Activated naive CD8-positive, alpha-beta T cell treated with anti-CD3 and anti-CD28 coated beads, Interleukin-2, amount 50 U/mL, for 16 hours (primary cell): Measurements from ENCODE around the gene SYT9.

ENCODE experiments used
- DNase-seq: peaks from one replicate; pipeline ENCODE4 v3.0.0-alpha.2; 2020; ENCODE audit warnings: low read depth, low spot score

Gene SYT9

GRCh38 chr11:7341551-7341950 lies 89.8 kb downstream of the SYT9 start:
- no peak for DNase-seq

- DNase-seq = no peak
Observed at GRCh38 chr11:7347611-7348431, 96.1 kb downstream of the SYT9 start.

DNA sequence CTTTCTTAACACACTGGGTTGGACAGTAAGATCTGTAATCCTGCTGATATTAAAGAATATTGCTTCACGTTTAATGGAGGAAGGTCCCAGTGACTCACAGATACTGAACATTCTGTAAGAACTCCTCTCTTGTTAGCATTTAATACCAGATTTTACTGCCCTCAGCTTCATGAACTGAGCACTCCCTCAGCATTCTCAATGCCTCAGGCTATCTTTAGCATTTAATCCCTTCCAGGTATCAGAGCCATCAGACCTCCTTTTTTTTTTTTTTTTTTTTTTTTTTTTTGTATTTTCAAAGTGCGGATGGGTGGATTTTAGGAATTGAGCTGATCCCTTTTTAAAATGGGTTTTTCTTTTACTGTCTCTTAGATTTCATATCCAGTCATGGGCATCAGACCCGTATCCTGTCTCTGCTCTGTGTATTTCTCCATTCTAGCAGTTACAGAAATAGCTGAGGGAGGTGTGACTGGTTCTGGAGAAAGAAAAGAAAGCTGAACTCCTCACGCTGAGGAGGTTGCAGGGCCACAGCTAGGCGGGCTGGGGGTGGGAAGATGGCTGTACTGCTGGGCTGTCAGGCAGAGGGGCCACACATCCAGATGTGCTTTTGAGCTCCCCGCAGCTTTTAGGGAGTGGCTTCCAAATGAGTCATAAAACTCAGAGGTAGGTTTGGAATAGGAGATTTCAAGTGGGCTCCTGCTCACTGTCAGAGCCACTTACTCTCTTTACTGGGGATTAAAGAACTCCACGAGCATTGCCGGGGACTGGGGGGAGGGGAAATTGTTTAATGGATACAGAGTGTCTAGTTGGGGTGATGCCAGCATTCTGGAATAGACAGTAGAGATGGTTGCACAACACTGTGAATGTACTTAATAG lies 97.0 kb downstream of the SYT9 start:
- DNase-seq = no peak

DNA sequence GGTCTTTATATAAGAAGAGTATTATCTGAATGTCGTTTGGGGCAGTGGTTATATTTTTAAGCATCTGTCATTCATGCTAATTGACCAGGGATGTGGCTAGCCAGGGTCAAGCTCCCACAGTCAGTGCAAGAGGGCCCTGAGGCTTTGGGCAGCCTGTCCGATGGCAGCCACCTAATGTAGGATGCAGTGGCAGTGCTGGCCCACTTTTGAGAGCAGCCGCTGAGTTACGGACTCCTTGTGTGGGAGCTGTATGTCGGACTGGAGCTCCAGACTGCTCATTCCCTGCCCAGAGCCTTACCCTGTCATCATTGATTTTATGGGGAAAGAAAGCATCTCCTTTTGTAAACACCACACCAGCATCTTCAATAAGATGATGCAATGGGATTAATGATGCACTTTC lies 99.5 kb downstream of the SYT9 start:
- DNase-seq = no peak

- DNase-seq = no peak
Observed at GRCh38 chr11:7353100-7353499, 101.4 kb downstream of the SYT9 start.

DNA sequence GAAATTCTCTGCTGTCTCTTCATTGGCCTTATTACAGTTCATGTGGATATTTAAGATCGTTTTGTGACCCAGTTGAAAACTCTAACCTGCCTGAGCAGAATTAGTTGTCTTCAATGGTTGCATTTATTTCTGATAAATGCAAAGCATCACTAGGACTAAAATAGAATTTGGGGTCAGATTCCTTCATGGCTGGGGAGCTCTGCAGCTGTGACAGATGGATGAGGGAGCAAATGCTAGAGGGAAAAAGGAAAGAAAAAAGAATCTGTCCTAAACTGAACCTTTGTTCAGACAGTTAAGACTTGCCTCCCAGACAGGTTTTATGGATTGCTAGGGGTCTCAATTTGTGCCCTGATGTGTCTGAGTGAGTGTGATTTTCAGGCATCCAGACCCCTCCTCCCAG lies 113.0 kb downstream of the SYT9 start:
- no peak for DNase-seq

GRCh38 chr11:7367803-7368202 lies 116.1 kb downstream of the SYT9 start:
- no peak for DNase-seq

GRCh38 chr11:7376386-7376785 lies 124.7 kb downstream of the SYT9 start:
- no peak for DNase-seq

- DNase-seq = no peak
Observed at GRCh38 chr11:7381937-7382336, 130.2 kb downstream of the SYT9 start.

GRCh38 chr11:7383406-7383805 lies 131.7 kb downstream of the SYT9 start:
- DNase-seq = no peak

DNA sequence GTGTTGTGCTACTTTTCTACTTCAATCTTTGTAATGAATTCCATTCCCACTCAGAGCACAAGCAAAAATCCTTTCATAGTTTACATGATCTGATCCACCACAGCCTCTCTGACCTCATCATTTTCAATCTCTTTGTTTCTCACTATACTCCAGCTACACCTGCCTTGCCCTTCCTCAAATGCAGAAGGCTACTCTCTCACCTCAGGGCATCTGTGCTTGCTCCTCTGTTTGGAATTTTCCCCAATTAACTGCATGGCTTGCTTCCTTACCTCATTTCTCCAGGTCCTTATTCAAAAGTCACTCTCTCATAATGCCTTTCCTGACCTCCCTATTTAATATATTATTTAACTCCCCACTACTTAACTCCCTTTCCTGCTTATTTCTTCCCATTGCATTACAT lies 133.0 kb downstream of the SYT9 start:
- DNase-seq = no peak

GRCh38 chr11:7385532-7385931 lies 133.8 kb downstream of the SYT9 start:
- DNase-seq = no peak

DNA sequence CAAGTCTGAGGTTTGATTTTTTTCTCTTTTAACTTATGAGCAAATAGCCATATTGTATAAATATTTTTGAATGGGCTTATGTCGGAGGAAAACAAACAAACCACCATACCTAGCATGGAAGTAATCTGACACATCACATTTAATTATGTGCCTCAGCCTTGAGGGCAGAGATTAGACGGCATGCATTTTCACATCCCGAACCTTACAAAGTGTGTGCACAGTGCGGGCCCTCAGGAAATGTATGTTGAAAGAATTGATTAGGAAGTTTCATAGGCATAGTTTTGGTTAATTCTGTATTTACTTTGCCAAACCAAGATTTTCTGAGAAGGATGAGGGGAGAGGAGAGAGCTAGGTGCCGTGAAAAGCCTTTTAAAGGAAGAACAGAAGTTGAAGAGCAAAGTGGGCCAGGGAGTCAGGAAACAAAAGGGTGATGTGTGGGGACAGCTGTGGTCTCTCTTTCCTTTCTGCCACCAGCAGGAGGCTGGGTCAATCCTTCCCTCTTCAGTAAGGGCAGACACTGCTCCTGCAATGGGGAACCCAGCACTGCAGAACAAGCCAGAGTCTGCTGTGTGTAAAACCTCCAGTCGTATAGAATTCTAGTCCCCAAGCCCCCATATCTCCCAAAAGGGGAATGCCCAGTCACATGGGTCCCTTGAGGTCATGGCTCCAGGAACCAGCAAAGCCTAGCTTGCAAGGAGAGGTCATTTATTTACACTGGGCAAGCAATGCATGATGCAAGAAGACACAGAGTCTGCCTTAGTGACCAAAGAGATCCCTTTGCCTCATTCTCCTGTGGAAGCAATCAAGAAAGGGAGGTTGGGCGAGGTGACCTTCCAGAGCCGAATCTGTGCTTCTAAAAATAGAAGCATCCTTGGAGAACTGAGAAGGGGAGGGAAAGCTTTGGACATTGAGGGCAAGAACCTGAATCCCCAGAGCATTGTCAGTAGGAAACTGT lies 162.5 kb downstream of the SYT9 start:
- no peak for DNase-seq

DNA sequence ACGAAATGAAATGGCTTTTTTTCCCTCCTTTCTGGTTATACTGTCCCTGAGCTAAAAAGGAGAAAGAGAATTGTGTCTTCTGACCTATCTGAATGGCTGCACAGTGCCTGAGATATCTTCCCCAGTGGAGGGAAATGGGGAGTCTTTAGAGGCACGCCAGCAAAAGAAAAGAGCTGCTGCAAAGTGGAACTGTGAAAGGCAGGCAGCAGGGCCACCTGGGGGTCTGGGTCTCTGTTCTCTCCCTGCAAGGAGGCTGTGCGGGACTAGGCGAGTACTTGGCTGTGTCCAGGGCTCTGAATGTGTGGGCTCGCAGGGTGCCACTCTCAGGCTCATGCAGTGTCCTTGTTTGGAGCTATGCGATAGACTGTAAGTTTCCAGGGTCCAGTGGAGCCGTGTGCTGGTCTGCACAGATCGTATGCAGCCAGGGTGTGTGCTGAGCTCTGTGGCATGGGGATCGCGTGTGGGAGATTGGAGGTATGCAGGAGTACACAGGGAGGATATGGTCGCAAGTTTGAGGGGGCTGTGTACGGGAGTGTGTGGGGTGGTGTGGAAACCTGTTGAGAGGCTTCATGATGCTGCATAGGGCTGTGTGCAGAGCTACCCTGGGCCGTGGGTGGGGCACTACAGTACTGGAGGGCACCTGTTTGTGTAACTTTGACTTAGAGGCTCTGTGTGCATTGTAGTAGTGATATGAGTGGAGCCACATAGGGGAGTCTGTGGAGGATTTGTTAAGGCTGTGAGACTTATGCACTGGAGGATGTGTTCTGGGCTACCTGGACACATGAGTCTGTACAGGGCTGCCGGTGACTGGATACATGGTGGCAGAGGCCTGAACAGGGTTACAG lies 163.5 kb downstream of the SYT9 start:
- DNase-seq = no peak

DNA sequence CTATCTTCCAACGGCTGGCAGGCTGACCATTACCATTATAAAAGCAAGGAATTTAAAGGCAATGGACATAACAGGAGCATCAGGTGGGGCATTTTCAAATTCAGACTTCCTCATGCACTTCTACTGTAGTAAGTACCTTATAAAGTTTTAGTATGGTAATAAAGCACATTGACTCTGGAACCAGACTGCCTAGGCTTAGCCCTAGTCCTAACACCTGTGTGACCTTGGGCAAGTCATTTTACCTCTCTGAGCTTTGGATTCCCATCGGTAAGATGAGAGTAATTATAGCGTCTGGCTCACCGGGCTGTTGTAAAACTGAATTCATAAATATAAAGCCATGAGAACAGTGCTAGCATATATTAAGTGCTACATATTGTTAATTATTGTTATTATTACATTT lies 164.4 kb downstream of the SYT9 start:
- DNase-seq = no peak

GRCh38 chr11:7417328-7417727 lies 165.6 kb downstream of the SYT9 start:
- no peak for DNase-seq

DNA sequence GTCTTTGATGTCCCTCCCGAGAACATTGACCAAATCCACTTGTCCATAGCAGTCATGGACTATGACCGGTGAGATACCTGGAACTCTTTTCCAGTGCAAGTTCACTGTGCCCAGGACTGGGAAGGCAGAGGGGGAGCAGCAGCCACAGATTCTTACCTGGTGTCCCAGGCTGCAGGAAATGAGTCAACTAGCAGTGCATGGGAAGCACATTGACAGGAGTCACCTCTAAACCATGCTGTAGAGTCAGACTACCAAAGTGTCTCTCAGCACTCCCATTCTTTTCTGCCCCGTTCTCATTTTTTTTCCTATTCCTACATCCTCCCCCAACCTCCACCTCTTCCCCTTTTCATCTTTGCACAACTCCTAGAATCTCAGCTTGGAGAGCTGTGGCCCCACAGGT lies 166.4 kb downstream of the SYT9 start:
- DNase-seq = no peak

- DNase-seq = no peak
Observed at GRCh38 chr11:7418906-7419305, 167.2 kb downstream of the SYT9 start.

DNA sequence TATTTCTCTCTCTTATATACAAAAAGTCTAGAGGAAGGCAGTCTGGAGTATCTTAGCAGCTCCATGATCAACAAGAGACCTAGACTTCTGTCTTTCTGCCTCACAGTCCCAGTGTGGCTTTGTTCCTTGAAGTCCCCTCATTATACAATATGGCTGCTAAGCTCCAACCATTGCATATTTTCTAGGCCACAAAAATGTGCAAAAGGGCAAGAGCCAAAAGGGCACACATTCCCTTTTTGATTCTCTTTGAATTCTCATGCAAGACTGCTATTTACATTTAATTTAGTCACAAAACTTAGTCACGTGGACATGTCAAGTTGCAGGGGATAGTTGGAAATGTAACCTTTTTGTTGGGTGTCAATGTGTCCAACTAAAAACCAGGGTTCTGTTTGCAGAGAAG lies 169.4 kb downstream of the SYT9 start:
- no peak for DNase-seq

- no peak for DNase-seq
Observed at GRCh38 chr11:7422544-7423331, 171.0 kb downstream of the SYT9 start.
